ENCODE results near the gene DDX27. TPM values are rescaled to one million over a fixed set of nuclear protein-coding genes. Genes with fewer than 3 reads are reported as not detected.
A peak's percentile ranks its signal among the peaks of the same experiment; 100 is the strongest.

The DDX27 gene
- total and polyA plus RNA-seq, 2 of the 13 experiments (the other 11 are each of a cell fraction or from before 2014, with no cell fraction given), result 42.6 to 72.8 TPM

DNA sequence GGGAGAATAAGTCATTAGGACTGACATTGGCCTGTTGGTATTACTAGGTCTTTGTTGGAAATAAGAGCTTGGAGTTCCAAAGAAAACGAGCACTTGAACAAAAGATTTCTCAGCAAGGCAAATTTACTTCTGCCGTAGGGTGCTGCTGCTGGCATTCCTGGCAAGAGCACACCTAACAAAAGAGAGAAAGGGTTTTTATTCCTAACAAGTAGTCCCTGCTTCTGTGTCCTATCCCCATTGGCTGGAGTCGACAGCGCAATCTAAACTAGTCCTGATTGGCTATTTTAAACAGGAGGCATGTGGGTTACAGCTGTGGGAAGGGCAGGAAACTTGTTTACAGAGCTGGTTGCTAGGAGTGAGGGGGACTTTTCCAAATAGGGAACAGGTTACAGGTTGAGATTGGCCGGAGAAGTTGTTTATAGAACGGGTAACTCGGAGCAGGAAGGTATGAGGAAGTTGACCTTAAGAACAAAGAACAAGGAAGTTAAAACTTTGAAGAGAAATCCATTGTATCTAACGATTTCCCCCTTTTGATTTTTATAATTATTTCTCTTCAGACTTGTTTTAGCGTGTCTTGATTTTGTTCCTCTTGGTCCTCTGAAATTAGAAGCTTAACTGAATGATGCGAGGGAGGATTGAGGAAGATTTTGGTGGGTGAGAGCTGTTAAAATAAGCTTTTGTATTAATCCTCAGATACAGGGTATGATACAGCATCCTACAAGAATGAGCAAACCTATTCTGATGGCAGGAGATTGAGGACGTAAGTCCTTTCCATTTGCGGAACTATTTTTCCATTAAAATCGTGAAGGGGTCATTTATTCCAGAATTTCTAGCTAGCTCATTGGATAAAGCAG lies 62.1 kb downstream of the DDX27 start (continued):
- TF ChIP-seq, protein P1, sequence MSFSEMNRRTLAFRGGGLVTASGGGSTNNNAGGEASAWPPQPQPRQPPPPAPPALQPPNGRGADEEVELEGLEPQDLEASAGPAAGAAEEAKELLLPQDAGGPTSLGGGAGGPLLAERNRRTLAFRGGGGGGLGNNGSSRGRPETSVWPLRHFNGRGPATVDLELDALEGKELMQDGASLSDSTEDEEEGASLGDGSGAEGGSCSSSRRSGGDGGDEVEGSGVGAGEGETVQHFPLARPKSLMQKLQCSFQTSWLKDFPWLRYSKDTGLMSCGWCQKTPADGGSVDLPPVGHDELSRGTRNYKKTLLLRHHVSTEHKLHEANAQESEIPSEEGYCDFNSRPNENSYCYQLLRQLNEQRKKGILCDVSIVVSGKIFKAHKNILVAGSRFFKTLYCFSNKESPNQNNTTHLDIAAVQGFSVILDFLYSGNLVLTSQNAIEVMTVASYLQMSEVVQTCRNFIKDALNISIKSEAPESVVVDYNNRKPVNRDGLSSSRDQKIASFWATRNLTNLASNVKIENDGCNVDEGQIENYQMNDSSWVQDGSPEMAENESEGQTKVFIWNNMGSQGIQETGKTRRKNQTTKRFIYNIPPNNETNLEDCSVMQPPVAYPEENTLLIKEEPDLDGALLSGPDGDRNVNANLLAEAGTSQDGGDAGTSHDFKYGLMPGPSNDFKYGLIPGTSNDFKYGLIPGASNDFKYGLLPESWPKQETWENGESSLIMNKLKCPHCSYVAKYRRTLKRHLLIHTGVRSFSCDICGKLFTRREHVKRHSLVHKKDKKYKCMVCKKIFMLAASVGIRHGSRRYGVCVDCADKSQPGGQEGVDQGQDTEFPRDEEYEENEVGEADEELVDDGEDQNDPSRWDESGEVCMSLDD (CRISPR knock-in tag; IDR thresholded peaks at IDR 0.05; ENCODE audit: borderline replicate concordance), result no peak
- peak; percentile 56; the same call in 1 of the 2 replicates for TF ChIP-seq IRF2 (CRISPR knock-in tag; IDR thresholded peaks at IDR 0.05)
- TF ChIP-seq, protein P2, sequence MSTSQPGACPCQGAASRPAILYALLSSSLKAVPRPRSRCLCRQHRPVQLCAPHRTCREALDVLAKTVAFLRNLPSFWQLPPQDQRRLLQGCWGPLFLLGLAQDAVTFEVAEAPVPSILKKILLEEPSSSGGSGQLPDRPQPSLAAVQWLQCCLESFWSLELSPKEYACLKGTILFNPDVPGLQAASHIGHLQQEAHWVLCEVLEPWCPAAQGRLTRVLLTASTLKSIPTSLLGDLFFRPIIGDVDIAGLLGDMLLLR (CRISPR knock-in tag; IDR thresholded peaks at IDR 0.05), result 0 out of 2 replicates have a peak, but pooled peaks have one; percentile 29
- TF ChIP-seq SRF (IDR thresholded peaks at IDR 0.05; ENCODE audit: low read depth, low read length), result peak; percentile 84
- TF ChIP-seq ARID2 (CRISPR knock-in tag; IDR thresholded peaks at IDR 0.05; ENCODE audit: borderline replicate concordance), result peak; percentile 74
- TF ChIP-seq, protein P3, sequence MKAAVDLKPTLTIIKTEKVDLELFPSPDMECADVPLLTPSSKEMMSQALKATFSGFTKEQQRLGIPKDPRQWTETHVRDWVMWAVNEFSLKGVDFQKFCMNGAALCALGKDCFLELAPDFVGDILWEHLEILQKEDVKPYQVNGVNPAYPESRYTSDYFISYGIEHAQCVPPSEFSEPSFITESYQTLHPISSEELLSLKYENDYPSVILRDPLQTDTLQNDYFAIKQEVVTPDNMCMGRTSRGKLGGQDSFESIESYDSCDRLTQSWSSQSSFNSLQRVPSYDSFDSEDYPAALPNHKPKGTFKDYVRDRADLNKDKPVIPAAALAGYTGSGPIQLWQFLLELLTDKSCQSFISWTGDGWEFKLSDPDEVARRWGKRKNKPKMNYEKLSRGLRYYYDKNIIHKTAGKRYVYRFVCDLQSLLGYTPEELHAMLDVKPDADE (CRISPR knock-in tag; IDR thresholded peaks at IDR 0.05), result no peak
- no peak for TF ChIP-seq KDM5B (CRISPR knock-in tag; IDR thresholded peaks at IDR 0.05; ENCODE audit: borderline replicate concordance)
- TF ChIP-seq ETV6 (CRISPR knock-in tag; conservative IDR thresholded peaks at IDR 0.05), result no peak; the same call in 1 of the 2 replicates
- no peak for TF ChIP-seq CENPT (CRISPR knock-in tag; IDR thresholded peaks at IDR 0.05; ENCODE audit: low read depth)
- TF ChIP-seq ZNF749 (CRISPR knock-in tag; IDR thresholded peaks at IDR 0.05; ENCODE audit: borderline replicate concordance), result no peak
- no peak for TF ChIP-seq DMAP1 (CRISPR knock-in tag; IDR thresholded peaks at IDR 0.05)
- no peak for TF ChIP-seq ZNF350 (CRISPR knock-in tag; IDR thresholded peaks at IDR 0.05; ENCODE audit: borderline replicate concordance, low read depth)
- TF ChIP-seq TCF12 (IDR thresholded peaks at IDR 0.05), result no peak
- TF ChIP-seq TCF12 (CRISPR knock-in tag; IDR thresholded peaks at IDR 0.05), result 0 out of 2 replicates have a peak, but pooled peaks have one; percentile 5
- TF ChIP-seq NFYC (CRISPR knock-in tag; IDR thresholded peaks at IDR 0.05), result peak; percentile 86
- TF ChIP-seq ESRRA (CRISPR knock-in tag; IDR thresholded peaks at IDR 0.05; ENCODE audit: low read depth), result no peak
- TF ChIP-seq, protein P4, sequence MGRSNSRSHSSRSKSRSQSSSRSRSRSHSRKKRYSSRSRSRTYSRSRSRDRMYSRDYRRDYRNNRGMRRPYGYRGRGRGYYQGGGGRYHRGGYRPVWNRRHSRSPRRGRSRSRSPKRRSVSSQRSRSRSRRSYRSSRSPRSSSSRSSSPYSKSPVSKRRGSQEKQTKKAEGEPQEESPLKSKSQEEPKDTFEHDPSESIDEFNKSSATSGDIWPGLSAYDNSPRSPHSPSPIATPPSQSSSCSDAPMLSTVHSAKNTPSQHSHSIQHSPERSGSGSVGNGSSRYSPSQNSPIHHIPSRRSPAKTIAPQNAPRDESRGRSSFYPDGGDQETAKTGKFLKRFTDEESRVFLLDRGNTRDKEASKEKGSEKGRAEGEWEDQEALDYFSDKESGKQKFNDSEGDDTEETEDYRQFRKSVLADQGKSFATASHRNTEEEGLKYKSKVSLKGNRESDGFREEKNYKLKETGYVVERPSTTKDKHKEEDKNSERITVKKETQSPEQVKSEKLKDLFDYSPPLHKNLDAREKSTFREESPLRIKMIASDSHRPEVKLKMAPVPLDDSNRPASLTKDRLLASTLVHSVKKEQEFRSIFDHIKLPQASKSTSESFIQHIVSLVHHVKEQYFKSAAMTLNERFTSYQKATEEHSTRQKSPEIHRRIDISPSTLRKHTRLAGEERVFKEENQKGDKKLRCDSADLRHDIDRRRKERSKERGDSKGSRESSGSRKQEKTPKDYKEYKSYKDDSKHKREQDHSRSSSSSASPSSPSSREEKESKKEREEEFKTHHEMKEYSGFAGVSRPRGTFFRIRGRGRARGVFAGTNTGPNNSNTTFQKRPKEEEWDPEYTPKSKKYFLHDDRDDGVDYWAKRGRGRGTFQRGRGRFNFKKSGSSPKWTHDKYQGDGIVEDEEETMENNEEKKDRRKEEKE (IDR thresholded peaks at IDR 0.05), result no peak
- no peak for TF ChIP-seq HNF4G (IDR thresholded peaks at IDR 0.05; ENCODE audit: borderline replicate concordance, low read depth, low read length)
- no peak for TF ChIP-seq HNF4G (CRISPR knock-in tag; IDR thresholded peaks at IDR 0.05; ENCODE audit: borderline replicate concordance, low read depth)
- TF ChIP-seq, protein P5, sequence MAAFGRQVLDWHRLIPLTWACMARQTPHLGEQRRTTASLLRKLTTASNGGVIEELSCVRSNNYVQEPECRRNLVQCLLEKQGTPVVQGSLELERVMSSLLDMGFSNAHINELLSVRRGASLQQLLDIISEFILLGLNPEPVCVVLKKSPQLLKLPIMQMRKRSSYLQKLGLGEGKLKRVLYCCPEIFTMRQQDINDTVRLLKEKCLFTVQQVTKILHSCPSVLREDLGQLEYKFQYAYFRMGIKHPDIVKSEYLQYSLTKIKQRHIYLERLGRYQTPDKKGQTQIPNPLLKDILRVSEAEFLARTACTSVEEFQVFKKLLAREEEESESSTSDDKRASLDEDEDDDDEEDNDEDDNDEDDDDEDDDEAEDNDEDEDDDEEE (CRISPR knock-in tag; IDR thresholded peaks at IDR 0.05), result no peak
- peak; percentile 28; the same call in 1 of the 2 replicates for TF ChIP-seq ZMYM4 (CRISPR knock-in tag; IDR thresholded peaks at IDR 0.05)
- no peak for TF ChIP-seq RCOR2 (CRISPR knock-in tag; IDR thresholded peaks at IDR 0.05)
